ENCODE measurements around the gene PKMYT1. TPM values are rescaled to one million over a fixed set of nuclear protein-coding genes. Genes with fewer than 3 reads are reported as not detected.

The PKMYT1 gene
- total RNA-seq, 4 donors from 2014 or later, result 0.81 to 0.88 TPM; not detected in 2

- Histone ChIP-seq H3K4me3 (replicated peaks in 1 of 3) (no peak overlapping the region), H3K9me3 (no peaks in the 10 kb centered on the region), H3K36me3 (no peaks in the 10 kb centered on the region), H3K27me3 (no peaks in the 10 kb centered on the region), H3K4me1 (no peaks in the 10 kb centered on the region), H3K27ac (no peak overlapping the region)
- TF ChIP-seq CTCF (IDR thresholded peaks at IDR 0.05), result no peak
- TF ChIP-seq POLR2A (IDR thresholded peaks at IDR 0.05), result no peak
- intact Hi-C loops (cut with DNase I), result no loop called here
- 52 to 66% methylated on average over 11 to 12 of the region's 26 CpGs for WGBS, 2 donors
- no peak for DNase-seq
These were observed 25.4 kb downstream of the PKMYT1 start for GRCh38 chr16:2954656-2955381.

DNA sequence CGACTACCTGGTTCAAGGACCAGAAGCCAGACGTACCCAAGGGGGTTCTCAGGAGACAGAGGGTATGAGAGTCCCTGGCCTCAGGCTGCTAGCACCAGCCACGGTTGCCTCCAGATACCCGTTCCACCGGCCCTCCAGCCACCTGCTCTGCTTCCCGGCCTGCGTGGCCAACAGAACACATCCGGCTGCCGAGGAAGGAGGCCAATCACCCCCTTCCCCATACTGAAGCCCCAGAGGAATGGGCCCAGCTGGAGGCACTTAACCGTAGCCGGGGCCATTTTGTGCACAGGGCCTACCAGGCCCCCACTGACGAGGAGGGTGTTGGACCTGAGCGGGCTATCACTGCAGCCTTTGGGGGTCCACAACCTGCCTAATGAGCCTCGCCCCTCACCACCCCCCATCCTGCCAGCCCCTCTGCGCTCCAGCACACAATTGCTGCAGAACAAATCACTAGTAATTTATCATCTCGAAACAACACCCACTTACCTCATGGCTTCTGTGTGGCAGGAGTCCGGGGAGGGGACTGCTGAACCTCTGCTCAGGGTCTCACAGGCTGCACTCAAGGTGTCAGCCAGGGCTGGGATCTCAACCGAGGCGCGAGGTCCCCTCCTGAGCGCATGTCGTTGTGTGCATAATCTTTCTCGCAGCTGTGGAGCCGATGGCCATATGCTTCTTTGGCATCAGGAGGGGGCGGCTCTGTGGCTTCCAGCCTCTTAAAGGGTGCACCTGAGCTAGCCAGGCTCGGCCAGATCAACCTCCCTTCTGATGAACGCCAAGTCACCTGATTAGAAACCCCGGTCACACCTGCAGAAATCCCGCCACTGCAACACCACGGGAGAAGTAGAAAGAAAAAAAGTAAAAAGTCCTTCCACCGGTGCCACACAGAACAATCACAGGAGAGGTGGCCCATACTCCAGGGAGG, 26.3 kb downstream of the PKMYT1 start:
- Histone ChIP-seq H3K4me3 (replicated peaks in 1 of 3) (no peak overlapping the region), H3K27ac (no peak overlapping the region), H3K27me3 (no peaks in the 10 kb centered on the region), H3K4me1 (no peaks in the 10 kb centered on the region), H3K9me3 (no peaks in the 10 kb centered on the region), H3K36me3 (peaks cover 0 to 1% of the 10 kb centered on the region in 2 donors)
- TF ChIP-seq CTCF (IDR thresholded peaks at IDR 0.05) (no peak), POLR2A (IDR thresholded peaks at IDR 0.05) (no peak)
- no peak for DNase-seq
- intact Hi-C loops (cut with DNase I), result no loop called here
- WGBS, 2 donors, result 52 to 63% methylated on average over 25 to 31 of the region's 31 CpGs

DNA sequence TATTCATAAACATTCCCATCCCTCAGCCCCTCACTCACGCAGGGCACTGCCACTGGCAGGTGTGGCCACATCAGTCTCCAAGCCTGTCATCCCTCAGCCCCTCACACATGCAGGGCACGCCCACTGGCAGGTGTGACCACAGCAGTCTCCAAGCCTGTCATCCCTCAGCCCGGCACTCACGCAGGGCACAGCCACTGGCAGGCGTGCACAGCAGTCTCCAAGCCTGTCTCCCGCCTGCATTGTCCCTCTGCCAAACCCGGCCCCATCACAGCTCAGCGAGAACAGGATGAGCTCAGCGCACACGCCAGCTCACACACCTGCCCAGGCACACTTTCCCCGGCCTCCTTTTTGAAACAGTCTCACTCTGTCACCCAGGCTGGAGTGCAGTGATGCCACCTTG, 27.6 kb downstream of the PKMYT1 start:
- Histone ChIP-seq H3K27ac (no peak overlapping the region), H3K36me3 (peaks cover 0 to 4% of the 10 kb centered on the region in 2 donors), H3K27me3 (no peaks in the 10 kb centered on the region), H3K4me3 (replicated peaks in 1 of 3) (no peak overlapping the region), H3K4me1 (no peaks in the 10 kb centered on the region), H3K9me3 (no peaks in the 10 kb centered on the region)
- intact Hi-C loops (cut with DNase I), result no loop called here
- DNase-seq, result no peak
- WGBS, 2 donors, result 44 to 52% methylated on average over 10 to 11 of the region's 11 CpGs
- no peak for TF ChIP-seq CTCF (IDR thresholded peaks at IDR 0.05)
- TF ChIP-seq POLR2A (IDR thresholded peaks at IDR 0.05), result no peak

DNA sequence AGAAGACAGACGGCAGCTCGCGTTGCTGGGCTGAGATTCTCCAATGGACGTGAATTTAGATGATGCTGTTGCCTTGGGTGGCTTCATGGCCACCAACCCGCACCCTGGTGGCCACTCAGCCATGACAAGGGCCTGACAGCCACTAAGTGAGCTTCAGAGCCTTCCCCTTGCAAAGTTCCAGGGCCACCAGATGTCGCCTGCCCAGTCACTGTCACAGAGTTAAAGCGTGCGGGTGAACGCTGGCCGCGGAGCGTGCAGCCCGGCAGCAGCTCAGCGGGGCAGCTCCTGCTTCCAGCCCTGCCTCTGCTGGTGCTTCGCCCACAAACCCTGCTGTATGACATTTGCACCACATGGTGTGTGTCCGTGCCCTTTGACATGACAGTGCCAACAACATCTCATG, 29.5 kb downstream of the PKMYT1 start:
- 85% methylated on average over 16 of the region's 16 CpGs for WGBS, 2 donors
- no peaks in the 10 kb centered on the region for H3K27me3 ChIP-seq
- no peak overlapping the region for H3K27ac ChIP-seq
- no peak overlapping the region for H3K4me3 ChIP-seq (replicated peaks in 1 of 3)
- peaks cover 0 to 4% of the 10 kb centered on the region in 2 donors for H3K36me3 ChIP-seq
- H3K9me3 ChIP-seq, result no peaks in the 10 kb centered on the region
- intact Hi-C loops (cut with DNase I), result no loop called here
- TF ChIP-seq CTCF (IDR thresholded peaks at IDR 0.05), result no peak
- TF ChIP-seq POLR2A (IDR thresholded peaks at IDR 0.05), result no peak
- DNase-seq, result no peak
- H3K4me1 ChIP-seq, result no peaks in the 10 kb centered on the region

- intact Hi-C loops (cut with DNase I), result no loop called here
These were observed 29.9 kb downstream of the PKMYT1 start for GRCh38 chr16:2950353-2950724.

More at GRCh38 chr16:2950353-2950724, 29.9 kb downstream of the PKMYT1 start:
- no peaks in the 10 kb centered on the region for H3K4me1 ChIP-seq
- H3K36me3 ChIP-seq, result peaks cover 0 to 4% of the 10 kb centered on the region in 2 donors
- TF ChIP-seq POLR2A (IDR thresholded peaks at IDR 0.05) (no peak), CTCF (IDR thresholded peaks at IDR 0.05) (no peak)
- no peaks in the 10 kb centered on the region for H3K27me3 ChIP-seq
- 95 to 96% methylated on average over 9 to 11 of the region's 13 CpGs for WGBS, 2 donors
- no peak for DNase-seq
- no peak overlapping the region for H3K4me3 ChIP-seq (replicated peaks in 1 of 3)
- no peaks in the 10 kb centered on the region for H3K9me3 ChIP-seq
- H3K27ac ChIP-seq, result no peak overlapping the region

Data from thyroid gland (tissue), 4 donors.